Measurements from ENCODE around the gene ATP2B2. TPM values are rescaled to one million over a fixed set of nuclear protein-coding genes. Genes with fewer than 3 reads are reported as not detected.

Gene ATP2B2
- total and polyA plus RNA-seq, 9 of the 15 experiments (the other 6 are each of a cell fraction or from before 2014, with no cell fraction given): 0.06 TPM; not detected in 8

DNA sequence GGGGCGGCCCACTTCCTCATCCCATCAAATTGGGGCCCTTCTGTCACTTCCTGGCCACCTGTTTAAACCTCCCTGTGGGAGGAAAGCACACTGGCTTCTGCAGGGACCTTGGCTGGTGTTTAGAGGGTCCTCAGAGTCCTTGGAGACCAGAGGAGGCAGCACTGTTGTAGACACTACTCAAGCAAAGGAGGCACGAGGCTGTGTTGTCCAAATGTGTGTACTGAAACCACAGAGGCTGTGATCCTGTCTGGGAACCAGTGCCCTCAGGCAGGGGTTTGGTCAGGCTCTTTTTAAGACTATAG is 172.1 kb downstream of the ATP2B2 start (continued):
- TF ChIP-seq, protein P1, sequence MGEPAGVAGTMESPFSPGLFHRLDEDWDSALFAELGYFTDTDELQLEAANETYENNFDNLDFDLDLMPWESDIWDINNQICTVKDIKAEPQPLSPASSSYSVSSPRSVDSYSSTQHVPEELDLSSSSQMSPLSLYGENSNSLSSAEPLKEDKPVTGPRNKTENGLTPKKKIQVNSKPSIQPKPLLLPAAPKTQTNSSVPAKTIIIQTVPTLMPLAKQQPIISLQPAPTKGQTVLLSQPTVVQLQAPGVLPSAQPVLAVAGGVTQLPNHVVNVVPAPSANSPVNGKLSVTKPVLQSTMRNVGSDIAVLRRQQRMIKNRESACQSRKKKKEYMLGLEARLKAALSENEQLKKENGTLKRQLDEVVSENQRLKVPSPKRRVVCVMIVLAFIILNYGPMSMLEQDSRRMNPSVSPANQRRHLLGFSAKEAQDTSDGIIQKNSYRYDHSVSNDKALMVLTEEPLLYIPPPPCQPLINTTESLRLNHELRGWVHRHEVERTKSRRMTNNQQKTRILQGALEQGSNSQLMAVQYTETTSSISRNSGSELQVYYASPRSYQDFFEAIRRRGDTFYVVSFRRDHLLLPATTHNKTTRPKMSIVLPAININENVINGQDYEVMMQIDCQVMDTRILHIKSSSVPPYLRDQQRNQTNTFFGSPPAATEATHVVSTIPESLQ (CRISPR knock-in tag; IDR thresholded peaks at IDR 0.05): no peak
- no peak for TF ChIP-seq CTBP1 (IDR thresholded peaks at IDR 0.05; ENCODE audit: borderline replicate concordance)
- TF ChIP-seq ZNF146 (CRISPR knock-in tag; IDR thresholded peaks at IDR 0.05; ENCODE audit: unreplicated experiment): no peak
- TF ChIP-seq HDAC3 (IDR thresholded peaks at IDR 0.05; ENCODE audit: borderline replicate concordance, partially characterized antibody): no peak

- no peaks in the 10 kb centered on the region for H3K36me3 ChIP-seq (ENCODE audit: control insufficient read depth, insufficient read depth, low read length)
- H3K4me2 ChIP-seq (ENCODE audit: insufficient read depth, low read length): no peak overlapping the region
- DNase-seq (ENCODE audit: extremely low read depth in 1 of 4, low spot score in 3 of 4) (no peak), ATAC-seq (no peak), FAIRE-seq (no peak)
- H3K9ac ChIP-seq (ENCODE audit: insufficient read depth in 1 of 2, low read depth in 2 of 2, low read length in 2 of 2): peak overlapping the region in 1 of 2 experiments; percentile 2; a peak in 1 of 4 replicates
- H3K9me3 ChIP-seq (replicated peaks; ENCODE audit: control insufficient read depth, insufficient read depth, low read depth, low read length): no peaks in the 10 kb centered on the region
- in situ Hi-C loops (cut with MboI): no loop called here
- peaks cover 0 to 25% of the 10 kb centered on the region in 2 experiments; a peak in 3 of 5 replicates for H3K4me1 ChIP-seq (replicated peaks in 1 of 2; ENCODE audit: control insufficient read depth in 2 of 2, insufficient read depth in 2 of 2, low read length in 2 of 2)
- no peak overlapping the region for H3K4me3 ChIP-seq
- no peak overlapping the region for H2AFZ ChIP-seq (ENCODE audit: low read depth, low read length)
- no TSS peak for BruUV-seq (replicated peaks)
- H3K27me3 ChIP-seq (ENCODE audit: control insufficient read depth in 2 of 2, insufficient read depth in 2 of 2, low read length in 2 of 2): peaks cover 73 to 95% of the 10 kb centered on the region in 2 experiments
- ChIA-PET POLR2A (interaction anchor here (0.6 kb wide), 1 partner anchor 745 kb away, joined by 3 read pairs; no protein-coding TSS in a partner anchor), CTCF (ENCODE audit: low intra/inter-chr PET ratio) (no interaction called here)
- WGBS (ENCODE audit: insufficient coverage, low coverage, missing lambda C conversion rate): 8% methylated on average over 20 of the region's 20 CpGs
- H3K9me1 ChIP-seq (ENCODE audit: control insufficient read depth, insufficient read depth, low read length): peaks cover 5% of the 10 kb centered on the region
- no peaks in the 10 kb centered on the region for H3K79me2 ChIP-seq (ENCODE audit: control insufficient read depth, insufficient read depth, low read length)
- no peak overlapping the region for H3K27ac ChIP-seq (ENCODE audit: extremely low read depth, low read depth, low read length)
- intact Hi-C loops (cut with micrococcal nuclease): no loop called here
- H4K20me1 ChIP-seq (replicated peaks; ENCODE audit: control insufficient read depth, insufficient read depth, low read length): no peaks in the 10 kb centered on the region; the same call in none of the 2 replicates
- TF ChIP-seq ZNF436 (CRISPR knock-in tag; IDR thresholded peaks at IDR 0.05): no peak
- TF ChIP-seq ZNF121 (CRISPR knock-in tag; conservative IDR thresholded peaks at IDR 0.05): peak; percentile 3; the same call in 1 of the 2 replicates
- TF ChIP-seq SNRNP70 (optimal IDR thresholded peaks at IDR 0.05; ENCODE audit: low read depth, low read length): no peak
- TF ChIP-seq FIP1L1 (IDR thresholded peaks at IDR 0.05; ENCODE audit: low read depth, low read length, poor library complexity, severe bottlenecking): no peak
- no peak for TF ChIP-seq HMGN3 (IDR thresholded peaks at IDR 0.05; ENCODE audit: borderline replicate concordance, extremely low read depth, insufficient read length, low read depth, low read length)
- TF ChIP-seq, protein P2, sequence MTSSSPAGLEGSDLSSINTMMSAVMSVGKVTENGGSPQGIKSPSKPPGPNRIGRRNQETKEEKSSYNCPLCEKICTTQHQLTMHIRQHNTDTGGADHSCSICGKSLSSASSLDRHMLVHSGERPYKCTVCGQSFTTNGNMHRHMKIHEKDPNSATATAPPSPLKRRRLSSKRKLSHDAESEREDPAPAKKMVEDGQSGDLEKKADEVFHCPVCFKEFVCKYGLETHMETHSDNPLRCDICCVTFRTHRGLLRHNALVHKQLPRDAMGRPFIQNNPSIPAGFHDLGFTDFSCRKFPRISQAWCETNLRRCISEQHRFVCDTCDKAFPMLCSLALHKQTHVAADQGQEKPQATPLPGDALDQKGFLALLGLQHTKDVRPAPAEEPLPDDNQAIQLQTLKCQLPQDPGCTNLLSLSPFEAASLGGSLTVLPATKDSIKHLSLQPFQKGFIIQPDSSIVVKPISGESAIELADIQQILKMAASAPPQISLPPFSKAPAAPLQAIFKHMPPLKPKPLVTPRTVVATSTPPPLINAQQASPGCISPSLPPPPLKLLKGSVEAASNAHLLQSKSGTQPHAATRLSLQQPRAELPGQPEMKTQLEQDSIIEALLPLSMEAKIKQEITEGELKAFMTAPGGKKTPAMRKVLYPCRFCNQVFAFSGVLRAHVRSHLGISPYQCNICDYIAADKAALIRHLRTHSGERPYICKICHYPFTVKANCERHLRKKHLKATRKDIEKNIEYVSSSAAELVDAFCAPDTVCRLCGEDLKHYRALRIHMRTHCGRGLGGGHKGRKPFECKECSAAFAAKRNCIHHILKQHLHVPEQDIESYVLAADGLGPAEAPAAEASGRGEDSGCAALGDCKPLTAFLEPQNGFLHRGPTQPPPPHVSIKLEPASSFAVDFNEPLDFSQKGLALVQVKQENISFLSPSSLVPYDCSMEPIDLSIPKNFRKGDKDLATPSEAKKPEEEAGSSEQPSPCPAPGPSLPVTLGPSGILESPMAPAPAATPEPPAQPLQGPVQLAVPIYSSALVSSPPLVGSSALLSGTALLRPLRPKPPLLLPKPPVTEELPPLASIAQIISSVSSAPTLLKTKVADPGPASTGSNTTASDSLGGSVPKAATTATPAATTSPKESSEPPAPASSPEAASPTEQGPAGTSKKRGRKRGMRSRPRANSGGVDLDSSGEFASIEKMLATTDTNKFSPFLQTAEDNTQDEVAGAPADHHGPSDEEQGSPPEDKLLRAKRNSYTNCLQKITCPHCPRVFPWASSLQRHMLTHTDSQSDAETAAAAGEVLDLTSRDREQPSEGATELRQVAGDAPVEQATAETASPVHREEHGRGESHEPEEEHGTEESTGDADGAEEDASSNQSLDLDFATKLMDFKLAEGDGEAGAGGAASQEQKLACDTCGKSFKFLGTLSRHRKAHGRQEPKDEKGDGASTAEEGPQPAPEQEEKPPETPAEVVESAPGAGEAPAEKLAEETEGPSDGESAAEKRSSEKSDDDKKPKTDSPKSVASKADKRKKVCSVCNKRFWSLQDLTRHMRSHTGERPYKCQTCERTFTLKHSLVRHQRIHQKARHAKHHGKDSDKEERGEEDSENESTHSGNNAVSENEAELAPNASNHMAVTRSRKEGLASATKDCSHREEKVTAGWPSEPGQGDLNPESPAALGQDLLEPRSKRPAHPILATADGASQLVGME (CRISPR knock-in tag; IDR thresholded peaks at IDR 0.05): no peak
- no peak for TF ChIP-seq PPARD (CRISPR knock-in tag; IDR thresholded peaks at IDR 0.05)
- TF ChIP-seq BCOR (IDR thresholded peaks at IDR 0.05): no peak
- no peak for TF ChIP-seq NR1H2 (CRISPR knock-in tag; IDR thresholded peaks at IDR 0.05)
These were observed 172.7 kb downstream of the ATP2B2 start for GRCh38 chr3:10332481-10333348.
